Measurements from ENCODE around the gene CEP250. TPM values are rescaled to one million over a fixed set of nuclear protein-coding genes. Genes with fewer than 3 reads are reported as not detected.

The CEP250 gene
- total and polyA plus RNA-seq, 2 of the 4 experiments (the other 2 are of a cell fraction) = 22.7 to 35.1 TPM

DNA sequence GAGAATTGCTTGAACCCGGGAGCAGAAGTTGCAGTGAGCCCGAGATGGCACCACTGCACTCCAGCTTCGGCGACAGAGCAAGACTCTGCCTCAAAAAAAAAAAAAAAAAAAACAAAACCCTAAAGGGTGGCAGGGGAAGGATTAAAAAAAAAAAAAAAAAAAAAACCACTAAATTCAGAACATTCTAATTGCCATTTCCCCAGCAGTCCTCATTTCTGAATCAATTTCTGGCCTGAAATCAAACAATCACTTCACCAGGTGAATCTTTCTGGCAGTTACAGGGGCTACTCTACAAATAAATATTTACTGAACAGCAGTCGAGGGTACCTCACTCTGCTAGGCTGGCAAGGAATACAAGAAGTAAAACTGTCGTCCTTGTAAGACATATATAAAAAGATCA is 44.8 kb upstream of the CEP250 start:
- WGBS, 2 experiments (ENCODE audit: extremely low coverage in 2 of 2, insufficient read length in 1 of 2) = no CpG with 5 or more reads among the region's 6 CpGs
- no peak overlapping the region for H2BK15ac ChIP-seq (ENCODE audit: low read depth, low read length)
- H2BK20ac ChIP-seq (ENCODE audit: low read depth, low read length) = no peak overlapping the region
- peaks cover 10 to 34% of the 10 kb centered on the region in 2 experiments for H3K79me1 ChIP-seq (ENCODE audit: low read depth in 1 of 2, low read length in 2 of 2)
- H4K8ac ChIP-seq (ENCODE audit: low read depth in 2 of 2, low read length in 2 of 2) = no peak overlapping the region; a peak in 1 of 4 replicates
- H4K20me1 ChIP-seq (ENCODE audit: insufficient read depth, low read length) = peaks cover 3% of the 10 kb centered on the region; the same call in 1 of the 2 replicates
- no peak overlapping the region for H4K91ac ChIP-seq (ENCODE audit: insufficient read depth, low read depth, low read length)
- ATAC-seq (ENCODE audit: low read depth) (no peak), DNase-seq (no peak)
- no peaks in the 10 kb centered on the region for H3K9me1 ChIP-seq (ENCODE audit: insufficient read depth, low read length)
- H3K4me1 ChIP-seq (ENCODE audit: control insufficient read depth, insufficient read depth, low read length) = no peaks in the 10 kb centered on the region
- POLR2A ChIA-PET (ENCODE audit: unreplicated experiment) = no interaction called here
- no peaks in the 10 kb centered on the region for H3K9me3 ChIP-seq (ENCODE audit: control insufficient read depth, insufficient read depth, low read length)
- H3K9ac ChIP-seq (ENCODE audit: low read depth, low read length) = no peak overlapping the region
- in situ Hi-C loops (cut with MboI; ENCODE audit: low sequenced_read_pairs) (no loop called here), intact Hi-C loops (cut with micrococcal nuclease) (no loop called here), dilution Hi-C loops (cut with HindIII; ENCODE audit: low sequenced_read_pairs, unreplicated experiment) (no loop called here)
- no peak overlapping the region for H2BK120ac ChIP-seq (ENCODE audit: low read depth, low read length)
- CTCF ChIA-PET = no interaction called here
- no peak overlapping the region for H3K4ac ChIP-seq (ENCODE audit: low read depth, low read length)
- H3K18ac ChIP-seq (ENCODE audit: low read depth, low read length) = no peak overlapping the region
- no peak overlapping the region for H3K27ac ChIP-seq (ENCODE audit: insufficient read depth, low read length)
- no peak overlapping the region for H2AFZ ChIP-seq (replicated peaks; ENCODE audit: low read length, poor library complexity)
- H3K4me3 ChIP-seq (ENCODE audit: insufficient read depth, low read depth, low read length) = peak overlapping the region; percentile 82; the same call in 1 of the 2 replicates
- BruUV-seq (replicated peaks) = no TSS peak
- H3K56ac ChIP-seq (ENCODE audit: extremely low read depth, insufficient read depth, low read length) = no peak overlapping the region
- no peak overlapping the region for H3K14ac ChIP-seq (replicated peaks; ENCODE audit: low read depth, low read length)
- peak overlapping the region; percentile 89; the same call in 1 of the 2 replicates for H3K4me2 ChIP-seq (ENCODE audit: low read depth, low read length)
- H3K23ac ChIP-seq (ENCODE audit: low read depth, low read length) = no peak overlapping the region
- no peaks in the 10 kb centered on the region for H3K27me3 ChIP-seq (ENCODE audit: control insufficient read depth, insufficient read depth, low read length)
- H2BK5ac ChIP-seq (ENCODE audit: low read depth, low read length, poor library complexity, severe bottlenecking) = no peak overlapping the region
- no peak overlapping the region for H4K5ac ChIP-seq (ENCODE audit: low read depth, low read length)
- peaks cover 13% of the 10 kb centered on the region for H3K36me3 ChIP-seq (ENCODE audit: control insufficient read depth, insufficient read depth, low read length)
- H2AK9ac ChIP-seq (replicated peaks; ENCODE audit: low read depth, low read length, poor library complexity) = no peak overlapping the region
- TF ChIP-seq CEBPB (IDR thresholded peaks at IDR 0.05; ENCODE audit: low read depth, low read length) (no peak), MAZ (IDR thresholded peaks at IDR 0.05; ENCODE audit: borderline replicate concordance, low read depth, low read length) (no peak), MAFK (IDR thresholded peaks at IDR 0.05; ENCODE audit: low read depth, low read length) (no peak), RCOR1 (IDR thresholded peaks at IDR 0.05; ENCODE audit: insufficient replicate concordance, low read length) (no peak), POLR2A (IDR thresholded peaks at IDR 0.05; ENCODE audit: low read depth, low read length) (no peak), BHLHE40 (IDR thresholded peaks at IDR 0.05; ENCODE audit: low read depth, low read length) (no peak), NFE2L2 (IDR thresholded peaks at IDR 0.05; ENCODE audit: low read depth, low read length) (no peak), RAD21 (IDR thresholded peaks at IDR 0.05; ENCODE audit: low read length) (no peak), CHD1 (IDR thresholded peaks at IDR 0.05; ENCODE audit: low read depth, low read length) (no peak), SMC3 (IDR thresholded peaks at IDR 0.05; ENCODE audit: low read depth, low read length) (no peak)
- TF ChIP-seq, protein P1, sequence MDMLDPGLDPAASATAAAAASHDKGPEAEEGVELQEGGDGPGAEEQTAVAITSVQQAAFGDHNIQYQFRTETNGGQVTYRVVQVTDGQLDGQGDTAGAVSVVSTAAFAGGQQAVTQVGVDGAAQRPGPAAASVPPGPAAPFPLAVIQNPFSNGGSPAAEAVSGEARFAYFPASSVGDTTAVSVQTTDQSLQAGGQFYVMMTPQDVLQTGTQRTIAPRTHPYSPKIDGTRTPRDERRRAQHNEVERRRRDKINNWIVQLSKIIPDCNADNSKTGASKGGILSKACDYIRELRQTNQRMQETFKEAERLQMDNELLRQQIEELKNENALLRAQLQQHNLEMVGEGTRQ (IDR thresholded peaks at IDR 0.05; ENCODE audit: low read depth, low read length) = no peak
- TF ChIP-seq, protein P2, sequence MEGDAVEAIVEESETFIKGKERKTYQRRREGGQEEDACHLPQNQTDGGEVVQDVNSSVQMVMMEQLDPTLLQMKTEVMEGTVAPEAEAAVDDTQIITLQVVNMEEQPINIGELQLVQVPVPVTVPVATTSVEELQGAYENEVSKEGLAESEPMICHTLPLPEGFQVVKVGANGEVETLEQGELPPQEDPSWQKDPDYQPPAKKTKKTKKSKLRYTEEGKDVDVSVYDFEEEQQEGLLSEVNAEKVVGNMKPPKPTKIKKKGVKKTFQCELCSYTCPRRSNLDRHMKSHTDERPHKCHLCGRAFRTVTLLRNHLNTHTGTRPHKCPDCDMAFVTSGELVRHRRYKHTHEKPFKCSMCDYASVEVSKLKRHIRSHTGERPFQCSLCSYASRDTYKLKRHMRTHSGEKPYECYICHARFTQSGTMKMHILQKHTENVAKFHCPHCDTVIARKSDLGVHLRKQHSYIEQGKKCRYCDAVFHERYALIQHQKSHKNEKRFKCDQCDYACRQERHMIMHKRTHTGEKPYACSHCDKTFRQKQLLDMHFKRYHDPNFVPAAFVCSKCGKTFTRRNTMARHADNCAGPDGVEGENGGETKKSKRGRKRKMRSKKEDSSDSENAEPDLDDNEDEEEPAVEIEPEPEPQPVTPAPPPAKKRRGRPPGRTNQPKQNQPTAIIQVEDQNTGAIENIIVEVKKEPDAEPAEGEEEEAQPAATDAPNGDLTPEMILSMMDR (conservative IDR thresholded peaks at IDR 0.05; ENCODE audit: low read depth, low read length) = no peak
- H2AK5ac ChIP-seq (ENCODE audit: low read depth, low read length) = no peak overlapping the region
